GM19239 (cell line): ENCODE data around the gene PTPRQ.
"Not testable (repeated sequence)": the region's sequence is repeated elsewhere in the genome, so short reads cannot be mapped to it uniquely, and the experiment has no call there.

Experiments used
- DNase-seq: peaks from one replicate; pipeline ENCODE4 v3.0.0; 2011; ENCODE audit warnings: low spot score; ENCODE audit not compliant: insufficient read length
- FAIRE-seq: peaks from 2 replicates; lab custom pipeline; 2011; peaks lifted over from hg19 to GRCh38; lab: Jason Lieb, UNC

PTPRQ gene

DNA sequence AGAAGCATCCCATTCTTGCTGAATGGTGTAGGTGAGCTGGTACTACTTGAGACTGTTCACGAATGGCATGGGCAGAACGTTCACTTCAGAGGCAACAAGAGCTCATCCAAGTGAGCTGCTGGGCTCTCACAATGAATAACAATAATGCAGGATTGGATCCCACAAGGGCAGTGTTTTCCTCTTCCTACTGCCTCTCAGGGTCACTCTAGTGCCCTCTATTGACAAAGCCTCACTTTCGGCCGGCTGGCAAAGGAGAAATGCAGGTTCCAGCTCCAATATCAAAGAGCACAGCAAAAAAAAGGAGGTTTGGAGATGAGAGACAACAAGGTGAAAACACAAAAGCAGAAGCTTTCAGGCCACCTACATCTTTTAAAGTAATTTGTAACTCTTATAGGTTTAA is 188.8 kb downstream of the PTPRQ start:
- FAIRE-seq (no peak), DNase-seq (no peak)

GRCh38 chr12:80634903-80635302 is 190.9 kb downstream of the PTPRQ start:
- FAIRE-seq (no peak), DNase-seq (no peak)

GRCh38 chr12:80636832-80637231 is 192.8 kb downstream of the PTPRQ start:
- DNase-seq (no peak), FAIRE-seq (no peak)

DNA sequence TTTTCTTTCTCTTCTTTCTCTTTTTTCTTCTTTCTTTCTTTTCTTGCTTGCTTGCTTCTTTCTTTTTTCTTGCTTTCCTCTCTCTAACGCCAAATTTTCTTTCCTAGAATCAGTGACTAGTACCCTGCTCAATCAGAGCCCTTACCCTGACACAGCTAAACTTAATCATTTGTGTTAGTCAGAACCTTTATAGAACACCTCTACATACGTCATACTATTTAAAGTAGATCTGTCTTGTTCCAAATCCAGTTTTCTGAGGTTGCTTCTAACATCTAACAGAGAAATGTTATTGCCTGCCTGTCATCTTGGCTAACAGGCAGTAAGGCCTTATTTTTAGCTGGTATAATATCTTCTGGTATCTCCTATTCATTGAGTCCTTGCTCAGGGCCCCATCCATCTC is 197.9 kb downstream of the PTPRQ start:
- FAIRE-seq, result no peak
- no peak for DNase-seq

- FAIRE-seq (no peak), DNase-seq (no peak)
Observed at GRCh38 chr12:80643961-80644360, 199.9 kb downstream of the PTPRQ start.

DNA sequence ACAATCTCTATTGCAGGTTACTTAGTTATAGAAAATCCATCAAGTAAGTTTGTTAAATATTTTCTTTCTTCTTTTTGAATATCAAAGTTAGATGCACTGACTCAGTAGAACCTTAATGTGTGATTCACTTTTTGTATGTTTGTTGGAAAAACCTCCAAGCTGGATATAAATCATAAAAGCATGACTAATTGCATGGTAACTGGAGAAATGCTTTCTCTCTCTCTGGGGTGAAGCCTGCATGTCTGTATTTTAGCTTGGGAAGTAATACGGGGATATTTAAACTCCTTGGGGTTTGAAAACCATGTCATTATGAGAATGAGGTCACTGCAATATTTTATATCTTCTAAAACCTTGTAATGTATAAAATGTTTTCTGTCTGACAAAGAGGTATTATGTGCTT is 204.8 kb downstream of the PTPRQ start:
- DNase-seq (no peak), FAIRE-seq (no peak)

DNA sequence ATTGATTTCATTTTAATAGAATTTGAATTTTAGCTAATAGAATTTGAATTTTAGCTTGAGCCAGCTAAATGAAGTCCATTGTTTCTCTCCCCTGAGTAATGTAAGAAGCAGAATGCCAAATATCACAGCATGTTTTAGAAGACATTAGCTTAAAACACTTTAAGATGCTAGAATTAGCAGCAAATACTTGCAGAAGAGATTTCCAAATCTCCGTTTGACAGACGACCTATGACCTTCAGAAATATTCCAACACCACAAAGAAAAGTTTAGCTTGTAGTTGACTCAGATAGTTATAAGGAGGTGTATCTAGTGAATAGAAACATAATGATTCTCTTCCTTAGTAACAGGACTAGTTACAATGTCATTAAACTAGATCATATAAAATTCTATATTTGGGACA is 211.7 kb downstream of the PTPRQ start:
- DNase-seq, result no peak
- FAIRE-seq, result no peak

- DNase-seq (no peak), FAIRE-seq (no peak)
Observed at GRCh38 chr12:80659512-80660063, 215.6 kb downstream of the PTPRQ start.

GRCh38 chr12:80662586-80662985 is 218.6 kb downstream of the PTPRQ start:
- no peak for DNase-seq
- no peak for FAIRE-seq

DNA sequence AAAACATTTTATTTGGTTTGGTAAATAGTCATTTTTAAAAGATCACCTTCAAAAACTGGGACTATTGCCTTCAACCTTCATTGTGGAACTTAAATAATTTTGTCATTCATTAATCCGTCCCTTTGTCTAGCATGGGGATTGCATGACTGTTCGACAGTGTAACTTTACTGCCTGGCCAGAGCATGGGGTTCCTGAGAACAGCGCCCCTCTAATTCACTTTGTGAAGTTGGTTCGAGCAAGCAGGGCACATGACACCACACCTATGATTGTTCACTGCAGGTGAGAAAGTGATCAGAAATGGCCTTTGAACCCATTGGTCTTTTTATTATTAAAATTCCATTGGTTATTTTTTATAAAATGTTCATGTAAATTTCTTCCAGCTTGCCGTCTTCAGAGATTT is 226.2 kb downstream of the PTPRQ start:
- no peak for DNase-seq
- no peak for FAIRE-seq

GRCh38 chr12:80676042-80676636 is 232.1 kb downstream of the PTPRQ start:
- not testable (repeated sequence) for DNase-seq, FAIRE-seq

GRCh38 chr12:80676856-80677255 is 232.8 kb downstream of the PTPRQ start:
- FAIRE-seq (no peak), DNase-seq (no peak)

- DNase-seq (no peak), FAIRE-seq (peak; percentile 11)
Observed at GRCh38 chr12:80677994-80678393, 234.0 kb downstream of the PTPRQ start.

DNA sequence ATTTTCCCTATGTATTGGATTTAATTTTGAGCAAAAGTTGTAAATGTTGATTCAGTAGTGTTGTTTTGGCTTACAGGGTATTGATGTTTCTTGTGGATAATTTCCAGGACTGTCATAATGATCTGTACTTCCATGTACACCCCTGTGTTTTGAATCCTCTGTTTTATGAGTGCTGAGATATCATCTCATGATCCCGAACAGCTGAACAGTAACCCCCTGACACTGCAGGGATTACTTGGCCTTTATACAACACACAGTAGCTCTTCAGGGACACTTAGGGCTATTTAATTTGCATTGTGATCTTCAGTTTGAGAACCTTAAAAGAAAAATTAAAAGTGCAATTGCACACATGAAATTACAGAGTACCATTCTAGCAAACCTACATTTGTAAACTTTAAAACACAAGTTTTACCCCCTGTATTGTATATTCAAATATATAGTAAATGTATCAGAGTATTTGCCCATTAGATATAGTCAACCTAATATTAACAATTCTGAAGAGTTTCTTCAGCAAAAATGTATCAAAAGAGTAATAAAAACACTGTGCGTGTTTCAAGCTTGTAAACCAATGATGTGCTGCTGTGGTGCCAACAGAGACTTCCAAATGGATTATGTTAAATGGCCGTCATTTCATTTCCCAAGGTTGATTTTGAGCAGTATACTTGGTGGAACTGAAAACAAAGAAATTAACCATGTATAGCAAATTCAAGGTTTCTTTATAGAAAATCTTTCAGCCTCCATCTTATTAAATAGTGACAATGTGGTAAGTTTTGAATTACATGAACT is 235.5 kb downstream of the PTPRQ start:
- DNase-seq (no peak), FAIRE-seq (no peak)

GRCh38 chr12:80681287-80681686 is 237.3 kb downstream of the PTPRQ start:
- no peak for FAIRE-seq
- no peak for DNase-seq

DNA sequence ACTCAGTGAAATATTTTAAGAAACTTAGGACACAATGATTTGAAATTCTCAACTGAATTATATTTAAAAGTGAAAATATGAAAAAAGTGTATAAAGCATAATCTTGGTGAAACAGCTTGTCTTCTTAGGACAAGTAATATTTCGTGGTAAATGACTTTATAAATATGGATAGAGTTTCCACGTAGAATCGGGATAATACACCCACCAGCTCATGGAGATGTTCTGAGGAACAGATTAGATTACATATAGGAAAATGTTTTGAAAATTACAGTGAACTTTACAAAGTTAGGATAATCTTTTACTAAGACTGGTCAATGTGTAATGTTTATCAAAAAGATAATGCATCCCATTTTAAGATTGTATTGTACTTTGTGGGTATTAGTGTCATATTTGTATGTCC is 237.8 kb downstream of the PTPRQ start:
- DNase-seq (no peak), FAIRE-seq (no peak)

GRCh38 chr12:80684077-80684495 is 240.1 kb downstream of the PTPRQ start:
- FAIRE-seq (no peak), DNase-seq (no peak)

DNA sequence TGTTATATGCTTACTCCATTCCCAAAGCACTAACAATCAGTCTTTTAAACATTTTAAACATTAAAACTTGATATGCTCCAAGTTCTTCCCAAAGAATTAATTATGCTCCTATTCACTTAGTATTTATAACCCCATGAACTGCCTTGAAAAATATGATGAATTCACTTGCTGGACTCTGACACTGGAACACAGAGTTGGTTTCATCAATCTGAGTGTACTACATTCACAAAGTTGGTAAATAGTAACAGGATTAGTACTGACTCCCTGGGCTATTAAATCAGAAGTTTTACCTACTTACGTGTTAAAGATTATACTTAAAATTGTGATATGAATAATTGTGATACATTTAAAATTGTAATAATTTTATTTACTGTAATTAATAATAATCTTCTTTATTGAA is 246.1 kb downstream of the PTPRQ start:
- no peak for FAIRE-seq

GRCh38 chr12:80690513-80690912 is 246.5 kb downstream of the PTPRQ start:
- DNase-seq, result no peak
- no peak for FAIRE-seq

More for the DNA sequence above, 246.1 kb downstream of the PTPRQ start:
- no peak for DNase-seq

DNA sequence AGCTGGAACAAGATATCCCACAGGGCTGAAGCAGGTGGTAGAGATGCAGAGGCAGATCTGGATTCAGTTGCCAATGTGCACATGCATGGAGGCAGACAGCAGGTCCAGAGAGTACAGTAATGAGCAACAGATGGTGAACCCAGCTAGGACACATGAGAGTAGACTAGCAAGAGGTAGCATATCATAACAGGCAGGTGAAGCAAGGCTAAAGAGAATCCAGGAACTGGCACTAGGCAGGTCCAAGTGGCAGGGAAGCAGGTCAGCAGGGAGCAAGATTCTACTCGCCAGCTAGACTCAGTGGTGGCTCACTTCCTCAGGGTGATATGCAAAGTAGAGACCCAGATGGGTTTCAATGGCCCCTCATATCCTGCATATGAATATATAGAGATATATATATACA is 248.1 kb downstream of the PTPRQ start:
- DNase-seq, result no peak
- no peak for FAIRE-seq

GRCh38 chr12:80697270-80697887 is 253.3 kb downstream of the PTPRQ start:
- DNase-seq (no peak), FAIRE-seq (no peak)
